GM12878 (cell line): ENCODE data around the gene ZNF814. TPM values are rescaled to one million over a fixed set of nuclear protein-coding genes. Genes with fewer than 3 reads are reported as not detected.

Source experiments
- ATAC-seq: fragments of 200-7000 bp; cut with Tn5 transposase; 3 replicates; pipeline ENCODE4 v1.9.1; 2020; ENCODE audit warnings: mild to moderate bottlenecking, moderate library complexity
- BruUV-seq: library from RNA; stranded (reverse); fragments of 400-500 nt; replicated peaks from 2 replicates; lab custom pipeline; 2021; lab: Mats Ljungman, UMichigan
- CTCF ChIA-PET: fragments of 300-600 bp; sonication (Branson Sonifier 250); formaldehyde crosslinking; extraction: SDS; loops from one replicate; lab custom pipeline; 2021; ENCODE audit warnings: inconsistent platforms; lab: Yijun Ruan, JAX
- POLR2A ChIA-PET: fragments of 350-600 bp; formaldehyde crosslinking; extraction: SDS; loops from one replicate; lab custom pipeline; 2021; ENCODE audit warnings: inconsistent platforms; lab: Charles Lee
- RAD21 ChIA-PET: fragments of 300-600 bp; sonication (Branson Sonifier 250); formaldehyde crosslinking; loops from one replicate; lab custom pipeline; 2023; ENCODE audit warnings: antibody characterized with exemption; ENCODE audit not compliant: unreplicated experiment; lab: Charles Lee
- SMC1A ChIA-PET: fragments of 300-600 bp; sonication (Branson Sonifier 250); formaldehyde crosslinking; loops from one replicate; lab custom pipeline; 2023; ENCODE audit not compliant: unreplicated experiment, uncharacterized antibody; lab: Charles Lee
- DNase-seq: peaks from one replicate; pipeline ENCODE4 v3.0.0-alpha.2; 2011; ENCODE audit warnings: low read depth, low spot score
- FAIRE-seq: peaks from 3 replicates; lab custom pipeline; 2011; peaks lifted over from hg19 to GRCh38; lab: Jason Lieb, UNC
- H2AFZ ChIP-seq: 2 replicates; pipeline ENCODE4 v1.6.0; 2011; ENCODE audit warnings: low read depth, low read length, control low read depth; ENCODE audit not compliant: control insufficient read depth
- H3K27ac ChIP-seq: 2 replicates; pipeline ENCODE4 v1.5.1; 2011; ENCODE audit warnings: control low read depth; ENCODE audit not compliant: control insufficient read depth, insufficient read depth
- H3K27me3 ChIP-seq, 2 experiments: replicated peaks in 1 of 2; 2 replicates each; pipeline versions ENCODE4 v1.6.0 to v1.6.1; 2011; ENCODE audit warnings: low read length in 1 of 2; ENCODE audit not compliant: control insufficient read depth in 2 of 2, insufficient read depth in 2 of 2
- H3K36me3 ChIP-seq, 2 experiments: 2 replicates each; pipeline ENCODE4 v1.5.1; 2011; ENCODE audit warnings: low read length in 1 of 2; ENCODE audit not compliant: control insufficient read depth in 2 of 2, insufficient read depth in 2 of 2
- H3K4me1 ChIP-seq: 2 replicates; pipeline ENCODE4 v1.6.1; 2011; ENCODE audit warnings: mild to moderate bottlenecking, low read length, moderate library complexity, mixed read lengths; ENCODE audit not compliant: control insufficient read depth, insufficient read depth
- H3K4me2 ChIP-seq: 2 replicates; pipeline ENCODE4 v1.6.0; 2011; ENCODE audit warnings: control low read depth; ENCODE audit not compliant: control insufficient read depth, insufficient read depth
- H3K4me3 ChIP-seq: fragments of 200-600 bp; sonication (generic); 2 replicates; pipeline ENCODE4 v1.5.1; 2016
- H3K79me2 ChIP-seq: 2 replicates; pipeline ENCODE4 v1.6.0; 2011; ENCODE audit warnings: low read length; ENCODE audit not compliant: control insufficient read depth, insufficient read depth
- H3K9ac ChIP-seq: 2 replicates; pipeline ENCODE4 v1.8.0; 2011; ENCODE audit warnings: low read length, control low read depth, mixed read lengths; ENCODE audit not compliant: control insufficient read depth, insufficient read depth
- H3K9me3 ChIP-seq: replicated peaks from 3 replicates; pipeline ENCODE4 v1.5.1; 2011; ENCODE audit warnings: mild to moderate bottlenecking, low read length; ENCODE audit not compliant: control insufficient read depth, insufficient read depth
- H4K20me1 ChIP-seq: 2 replicates; pipeline ENCODE4 v1.6.0; 2011; ENCODE audit not compliant: control insufficient read depth, insufficient read depth
- CUX1 ChIP-seq: IDR thresholded peaks from 2 replicates; pipeline ENCODE4 v1.6.1; 2012; ENCODE audit warnings: improper control_type of control experiment, low read depth, low read length; ENCODE audit not compliant: insufficient replicate concordance
- ESRRA ChIP-seq: IDR thresholded peaks from 2 replicates; pipeline ENCODE4 v1.6.1; 2012; ENCODE audit warnings: mild to moderate bottlenecking, low read length, improper control_type of control experiment
- EZH2 ChIP-seq: IDR thresholded peaks from 2 replicates; pipeline ENCODE4 v1.6.1; 2012; ENCODE audit warnings: low read depth, mild to moderate bottlenecking, control low read depth, inconsistent platforms, low read length, borderline replicate concordance; ENCODE audit not compliant: control insufficient read depth
- NFXL1 ChIP-seq: fragments of 450-650 bp; IDR thresholded peaks from 2 replicates; pipeline ENCODE4 v1.6.1; 2017; ENCODE audit warnings: antibody characterized with exemption, mild to moderate bottlenecking, borderline replicate concordance
- RCOR1 ChIP-seq: conservative IDR thresholded peaks from 2 replicates; pipeline ENCODE4 v1.6.1; 2012; ENCODE audit warnings: low read depth, low read length, improper control_type of control experiment
- SMC3 ChIP-seq: IDR thresholded peaks from 2 replicates; pipeline ENCODE4 v1.6.1; 2011; ENCODE audit warnings: low read length, improper control_type of control experiment, borderline replicate concordance
- SP1 ChIP-seq: IDR thresholded peaks from one replicate; pipeline ENCODE4 v1.6.1; 2011; ENCODE audit warnings: low read depth, low read length
- STAT1 ChIP-seq: fragments of 450-650 bp; conservative IDR thresholded peaks from 2 replicates; pipeline ENCODE4 v1.6.1; 2014; ENCODE audit warnings: antibody characterized with exemption, mild to moderate bottlenecking
- USF2 ChIP-seq: IDR thresholded peaks from 2 replicates; pipeline ENCODE4 v1.6.1; 2011; ENCODE audit warnings: low read depth, low read length, improper control_type of control experiment, borderline replicate concordance
- WGBS: methylation state at CpG from one replicate; pipeline ENCODE4 v1.1.6; 2016; ENCODE audit warnings: low lambda C conversion rate; ENCODE audit not compliant: insufficient replicate concordance, insufficient coverage; ENCODE audit errors: missing lambda C conversion rate; 5-methylcytosine and 5-hydroxymethylcytosine counted together
- in situ Hi-C: fragments of 300-500 bp; cut with MboI; formaldehyde crosslinking; loops from 9 replicates; pipeline ENCODE4 v1.14.3; 2018; ENCODE audit warnings: mixed read lengths
- intact Hi-C: fragments of 100-400 bp; cut with micrococcal nuclease; formaldehyde crosslinking; loops from one replicate; pipeline ENCODE4 v1.14.2; 2022; ENCODE audit not compliant: unreplicated experiment
- polyA plus RNA-seq, 11 experiments: library from polyadenylated mRNA; depleted of rRNA in 4 of 11; unstranded in 6 of 11; stranded (reverse) in 5 of 11; fragments of >200 nt; fragmentation: Nextera tagmentation in 4 of 11; fragmentation: Illumina TruSeq in 1 of 11; extraction: Ambion mirVana in 4 of 11; extraction: Trizol in 1 of 11; gene quantifications; 1 replicate in 1 of 11; 2 replicates in 10 of 11; pipeline versions ENCODE4 v1.2.1 to v1.2.3, GENCODE V29; 2011 to 2016; ENCODE audit warnings: inconsistent platforms in 2 of 11, missing spikeins in 2 of 11, low read depth in 1 of 11
- total RNA-seq, 4 experiments: library from RNA; depleted of rRNA in 3 of 4; stranded (reverse); fragments of >200 nt in 3 of 4; fragmentation: Illumina TruSeq in 1 of 4; extraction: Trizol in 1 of 4; gene quantifications; 2 replicates each; pipeline versions ENCODE4 v1.2.1 to v1.2.3, GENCODE V29; 2013 to 2021
- TF ChIP-seq, protein P1 (sequence below): IDR thresholded peaks from 2 replicates; pipeline ENCODE4 v1.6.1; 2012; ENCODE audit warnings: mild to moderate bottlenecking, low read depth, low read length
- TF ChIP-seq, protein P2 (sequence below): IDR thresholded peaks from 2 replicates; pipeline ENCODE4 v1.6.1; 2012; ENCODE audit warnings: low read depth, low read length, improper control_type of control experiment

Gene ZNF814
- total and polyA plus RNA-seq, 10 of the 15 experiments (the other 5 are each of a cell fraction or from before 2014, with no cell fraction given), result 10.9 to 31.0 (median 21.6) TPM

DNA sequence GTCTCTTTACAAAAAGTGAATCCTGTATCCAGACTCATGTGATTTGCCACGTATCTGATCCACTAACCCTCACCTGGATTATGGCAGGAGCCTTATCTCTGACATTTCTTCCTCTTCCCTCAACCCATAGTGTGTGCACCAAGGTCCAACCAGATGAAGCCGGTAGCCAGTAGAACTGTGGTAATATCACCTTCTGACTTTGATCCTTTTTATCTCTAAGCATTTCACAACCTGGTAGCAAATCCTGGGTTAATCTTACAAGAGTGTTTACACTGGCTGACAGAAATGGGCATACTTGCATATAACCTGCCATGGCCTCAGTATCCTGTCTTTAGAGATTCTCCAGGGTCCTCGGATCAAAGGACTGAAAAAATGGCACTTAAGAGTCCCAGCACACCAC lies 25.7 kb upstream of the ZNF814 start:
- H2AFZ ChIP-seq, result no peak overlapping the region
- peaks cover 3% of the 10 kb centered on the region; the same call in 1 of the 2 replicates for H3K4me1 ChIP-seq
- POLR2A ChIA-PET, result no interaction called here
- H4K20me1 ChIP-seq, result no peaks in the 10 kb centered on the region
- H3K27me3 ChIP-seq, result no peaks in the 10 kb centered on the region
- peaks cover 12% of the 10 kb centered on the region for H3K79me2 ChIP-seq
- peak overlapping the region; percentile 89 for H3K4me2 ChIP-seq
- FAIRE-seq (no peak), DNase-seq (no peak), ATAC-seq (no peak)
- CTCF ChIA-PET, result interaction anchor here (0.9 to 1.2 kb wide), 2 partner anchors 12 to 281 kb away, joined by 3 read pairs; partner anchors contain the start of gene ZNF211
- in situ Hi-C loops, result no loop called here
- RAD21 ChIA-PET, result no interaction called here
- H3K9ac ChIP-seq, result no peak overlapping the region
- SMC1A ChIA-PET, result interaction anchor here (1.3 kb wide), 1 partner anchor 12 kb away, joined by 3 read pairs; no protein-coding TSS in a partner anchor
- BruUV-seq, result no TSS peak
- peaks cover 3 to 7% of the 10 kb centered on the region in 2 experiments; a peak in 2 of 4 replicates for H3K36me3 ChIP-seq
- H3K4me3 ChIP-seq, result no peak overlapping the region
- H3K27ac ChIP-seq, result no peak overlapping the region
- WGBS, result 98% methylated on average over 3 of the region's 3 CpGs
- intact Hi-C loops, result no loop called here
- H3K9me3 ChIP-seq, result peaks cover 12% of the 10 kb centered on the region; the same call in 2 of the 3 replicates
- TF ChIP-seq STAT1, result no peak
- TF ChIP-seq USF2, result no peak
- TF ChIP-seq CUX1, result no peak
- TF ChIP-seq RCOR1, result no peak
- TF ChIP-seq NFXL1, result no peak
- TF ChIP-seq, protein P1, sequence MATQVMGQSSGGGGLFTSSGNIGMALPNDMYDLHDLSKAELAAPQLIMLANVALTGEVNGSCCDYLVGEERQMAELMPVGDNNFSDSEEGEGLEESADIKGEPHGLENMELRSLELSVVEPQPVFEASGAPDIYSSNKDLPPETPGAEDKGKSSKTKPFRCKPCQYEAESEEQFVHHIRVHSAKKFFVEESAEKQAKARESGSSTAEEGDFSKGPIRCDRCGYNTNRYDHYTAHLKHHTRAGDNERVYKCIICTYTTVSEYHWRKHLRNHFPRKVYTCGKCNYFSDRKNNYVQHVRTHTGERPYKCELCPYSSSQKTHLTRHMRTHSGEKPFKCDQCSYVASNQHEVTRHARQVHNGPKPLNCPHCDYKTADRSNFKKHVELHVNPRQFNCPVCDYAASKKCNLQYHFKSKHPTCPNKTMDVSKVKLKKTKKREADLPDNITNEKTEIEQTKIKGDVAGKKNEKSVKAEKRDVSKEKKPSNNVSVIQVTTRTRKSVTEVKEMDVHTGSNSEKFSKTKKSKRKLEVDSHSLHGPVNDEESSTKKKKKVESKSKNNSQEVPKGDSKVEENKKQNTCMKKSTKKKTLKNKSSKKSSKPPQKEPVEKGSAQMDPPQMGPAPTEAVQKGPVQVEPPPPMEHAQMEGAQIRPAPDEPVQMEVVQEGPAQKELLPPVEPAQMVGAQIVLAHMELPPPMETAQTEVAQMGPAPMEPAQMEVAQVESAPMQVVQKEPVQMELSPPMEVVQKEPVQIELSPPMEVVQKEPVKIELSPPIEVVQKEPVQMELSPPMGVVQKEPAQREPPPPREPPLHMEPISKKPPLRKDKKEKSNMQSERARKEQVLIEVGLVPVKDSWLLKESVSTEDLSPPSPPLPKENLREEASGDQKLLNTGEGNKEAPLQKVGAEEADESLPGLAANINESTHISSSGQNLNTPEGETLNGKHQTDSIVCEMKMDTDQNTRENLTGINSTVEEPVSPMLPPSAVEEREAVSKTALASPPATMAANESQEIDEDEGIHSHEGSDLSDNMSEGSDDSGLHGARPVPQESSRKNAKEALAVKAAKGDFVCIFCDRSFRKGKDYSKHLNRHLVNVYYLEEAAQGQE, result no peak
- TF ChIP-seq EZH2, result no peak
- no peak for TF ChIP-seq ESRRA
- TF ChIP-seq, protein P2, sequence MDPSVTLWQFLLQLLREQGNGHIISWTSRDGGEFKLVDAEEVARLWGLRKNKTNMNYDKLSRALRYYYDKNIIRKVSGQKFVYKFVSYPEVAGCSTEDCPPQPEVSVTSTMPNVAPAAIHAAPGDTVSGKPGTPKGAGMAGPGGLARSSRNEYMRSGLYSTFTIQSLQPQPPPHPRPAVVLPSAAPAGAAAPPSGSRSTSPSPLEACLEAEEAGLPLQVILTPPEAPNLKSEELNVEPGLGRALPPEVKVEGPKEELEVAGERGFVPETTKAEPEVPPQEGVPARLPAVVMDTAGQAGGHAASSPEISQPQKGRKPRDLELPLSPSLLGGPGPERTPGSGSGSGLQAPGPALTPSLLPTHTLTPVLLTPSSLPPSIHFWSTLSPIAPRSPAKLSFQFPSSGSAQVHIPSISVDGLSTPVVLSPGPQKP, result no peak
- no peak for TF ChIP-seq SP1
- no peak for TF ChIP-seq SMC3
